Naive thymus-derived CD8-positive, alpha-beta T cell (primary cell): ENCODE measurements around the gene GPR142. TPM values are rescaled to one million over a fixed set of nuclear protein-coding genes. Genes with fewer than 3 reads are reported as not detected.

Experiments used
- ATAC-seq, 2 donors: fragments of 150-1000 bp; cut with Tn5 transposase in 1 of 2; sonication (Bioruptor Pico), chemical (Tn5 transposase) in 1 of 2; 1 replicate in 1 of 2; 2 replicates in 1 of 2; pipeline ENCODE4 v1.10.0; 2021; ENCODE audit warnings: mild to moderate bottlenecking in 2 of 2, moderate library complexity in 2 of 2
- POLR2A ChIA-PET: fragments of 350-600 bp; sonication (Branson Sonifier 250); formaldehyde crosslinking; loops from one replicate; lab custom pipeline; 2021; ENCODE audit warnings: antibody characterized with exemption; lab: Charles Lee
- DNase-seq, 10 donors: peaks; one replicate each; pipeline versions ENCODE4 v3.0.0 to v3.0.0-alpha.2; 2020 to 2022
- H3K27ac Mint-ChIP-seq, 10 donors: one replicate each; pipeline ENCODE4 v1.8.0; 2020 to 2022; ENCODE audit warnings: mild to moderate bottlenecking in 10 of 10, mixed read lengths in 10 of 10, moderate library complexity in 4 of 10, inconsistent platforms in 1 of 10
- H3K27me3 Mint-ChIP-seq, 5 donors: one replicate each; pipeline ENCODE4 v1.8.0; 2021 to 2022; ENCODE audit warnings: mixed read lengths in 5 of 5
- H3K36me3 Mint-ChIP-seq, 3 donors: one replicate each; pipeline ENCODE4 v1.8.0; 2020 to 2022; ENCODE audit warnings: mixed read lengths in 3 of 3, mild to moderate bottlenecking in 2 of 3, inconsistent platforms in 1 of 3
- H3K4me1 Mint-ChIP-seq, 4 donors: one replicate each; pipeline ENCODE4 v1.8.0; 2021 to 2022; ENCODE audit warnings: mixed read lengths in 4 of 4
- H3K4me3 Mint-ChIP-seq, 10 donors: one replicate each; pipeline ENCODE4 v1.8.0; 2020 to 2022; ENCODE audit warnings: mild to moderate bottlenecking in 10 of 10, mixed read lengths in 10 of 10, moderate library complexity in 6 of 10, inconsistent platforms in 1 of 10
- H3K9me3 Mint-ChIP-seq, 9 donors: one replicate each; pipeline ENCODE4 v1.8.0; 2020 to 2022; ENCODE audit warnings: mixed read lengths in 9 of 9, mild to moderate bottlenecking in 3 of 9, inconsistent platforms in 1 of 9, moderate library complexity in 1 of 9
- polyA plus RNA-seq, 3 donors: library from polyadenylated mRNA; unstranded; fragments of 300-500 nt; fragmentation: Illumina TruSeq; gene quantifications; one replicate each; pipeline ENCODE4 v1.2.3, GENCODE V29; 2021
- total RNA-seq, 8 experiments: library from RNA in 2 of 8; stranded (reverse) in 2 of 8; gene quantifications; one replicate each; pipeline ENCODE4 v1.2.3 and lab custom pipeline; 2021 to 2026

Gene GPR142
- total RNA-seq (not detected), polyA plus RNA-seq (under 1 TPM in 1 of 3 donors, not detected in 2; 0.10 TPM), total RNA-seq (lab: John Stamatoyannopoulos, UW) (0 reads per million in 6 experiments)

GRCh38 chr17:74367206-74367605 is at the start of gene GPR142:
GPR142 (plus strand) TSS chr17:74367506; CDS start chr17:74369541, 2,035 bp downstream.
- Mint-ChIP-seq H3K27me3 (peaks cover 0 to 7% (median under 1%) of the 10 kb centered on the region in 5 donors), H3K36me3 (no peaks in the 10 kb centered on the region), H3K4me1 (peaks cover 11 to 19% (median 17%) of the 10 kb centered on the region in 4 donors), H3K9me3 (no peaks in the 10 kb centered on the region), H3K4me3 (peak within 1 kb of the TSS in 6 of 10 donors; percentile 10 to 73 (median 59)), H3K27ac (no peak within 1 kb of the TSS)
- POLR2A ChIA-PET: no interaction called here
- ATAC-seq (no peak), DNase-seq (no peak)

- H3K36me3 Mint-ChIP-seq: no peaks in the 10 kb centered on the region
- peak overlapping the region in 1 of 10 donors; percentile 37 for H3K27ac Mint-ChIP-seq
- peaks cover 3 to 21% (median 8%) of the 10 kb centered on the region in 5 donors for H3K27me3 Mint-ChIP-seq
- no peak for DNase-seq
- POLR2A ChIA-PET: no interaction called here
- peaks cover 0 to 4% (median 0%) of the 10 kb centered on the region in 9 donors for H3K9me3 Mint-ChIP-seq
- ATAC-seq: no peak
- no peak overlapping the region for H3K4me3 Mint-ChIP-seq
- no peaks in the 10 kb centered on the region for H3K4me1 Mint-ChIP-seq
These were observed 48.9 kb upstream of the GPR142 start for GRCh38 chr17:74318391-74318790.

GRCh38 chr17:74324521-74324920 is 42.8 kb upstream of the GPR142 start:
- peak overlapping the region in 1 of 10 donors; percentile 53 for H3K27ac Mint-ChIP-seq
- POLR2A ChIA-PET: no interaction called here
- peak overlapping the region in 4 of 10 donors; percentile 48 to 67 (median 56) for H3K4me3 Mint-ChIP-seq
- no peaks in the 10 kb centered on the region for H3K9me3 Mint-ChIP-seq
- H3K27me3 Mint-ChIP-seq: peaks cover 8 to 45% (median 29%) of the 10 kb centered on the region in 5 donors
- H3K36me3 Mint-ChIP-seq: no peaks in the 10 kb centered on the region
- no peak for ATAC-seq
- H3K4me1 Mint-ChIP-seq: peaks cover 4 to 29% (median 19%) of the 10 kb centered on the region in 4 donors
- no peak for DNase-seq

GRCh38 chr17:74325376-74325742 is 41.9 kb upstream of the GPR142 start:
- H3K27me3 Mint-ChIP-seq: peaks cover 8 to 50% (median 29%) of the 10 kb centered on the region in 5 donors
- H3K27ac Mint-ChIP-seq: peak overlapping the region in 1 of 10 donors; percentile 55
- POLR2A ChIA-PET: no interaction called here
- H3K36me3 Mint-ChIP-seq: no peaks in the 10 kb centered on the region
- peak overlapping the region; percentile 48 to 74 (median 62) for H3K4me3 Mint-ChIP-seq
- H3K4me1 Mint-ChIP-seq: peaks cover 4 to 31% (median 21%) of the 10 kb centered on the region in 4 donors
- no peaks in the 10 kb centered on the region for H3K9me3 Mint-ChIP-seq
- ATAC-seq (peak; percentile 37 to 44), DNase-seq (no peak)

- Mint-ChIP-seq H3K9me3 (no peaks in the 10 kb centered on the region), H3K4me1 (peaks cover 4 to 31% (median 21%) of the 10 kb centered on the region in 4 donors), H3K4me3 (peak within 1 kb of the TSS; percentile 48 to 74 (median 63)), H3K36me3 (no peaks in the 10 kb centered on the region), H3K27me3 (peaks cover 8 to 50% (median 29%) of the 10 kb centered on the region in 5 donors), H3K27ac (peak within 1 kb of the TSS in 4 of 10 donors; percentile 24 to 65 (median 52))
- ATAC-seq (peak; percentile 83 to 89), DNase-seq (peak in 8 of 10 donors; percentile 9 to 29 (median 26))
- POLR2A ChIA-PET: no interaction called here
These were observed 41.4 kb upstream of the GPR142 start, which contains the start of gene KIF19 for GRCh38 chr17:74325743-74326379. KIF19 (plus strand) TSS chr17:74326226; CDS start chr17:74326350, 124 bp downstream.

- Mint-ChIP-seq H3K36me3 (no peaks in the 10 kb centered on the region), H3K4me3 (peak overlapping the region in 9 of 10 donors; percentile 33 to 64 (median 50)), H3K4me1 (peaks cover 4 to 31% (median 21%) of the 10 kb centered on the region in 4 donors), H3K9me3 (no peaks in the 10 kb centered on the region), H3K27ac (peak overlapping the region in 1 of 10 donors; percentile 48), H3K27me3 (peaks cover 8 to 48% (median 29%) of the 10 kb centered on the region in 5 donors)
- ATAC-seq (no peak), DNase-seq (no peak)
- POLR2A ChIA-PET: no interaction called here
These were observed 40.8 kb upstream of the GPR142 start for GRCh38 chr17:74326506-74326905.

GRCh38 chr17:74328487-74328886 is 38.8 kb upstream of the GPR142 start:
- H3K27me3 Mint-ChIP-seq: peaks cover 5 to 29% (median 23%) of the 10 kb centered on the region in 5 donors
- no peak overlapping the region for H3K4me3 Mint-ChIP-seq
- ATAC-seq: no peak
- H3K9me3 Mint-ChIP-seq: no peaks in the 10 kb centered on the region
- no peak for DNase-seq
- H3K36me3 Mint-ChIP-seq: no peaks in the 10 kb centered on the region
- POLR2A ChIA-PET: no interaction called here
- H3K27ac Mint-ChIP-seq: peak overlapping the region in 1 of 10 donors; percentile 18
- H3K4me1 Mint-ChIP-seq: peaks cover 6 to 31% (median 21%) of the 10 kb centered on the region in 4 donors

GRCh38 chr17:74329378-74329777 is 37.9 kb upstream of the GPR142 start:
- Mint-ChIP-seq H3K36me3 (no peaks in the 10 kb centered on the region), H3K4me1 (peaks cover 6 to 29% (median 21%) of the 10 kb centered on the region in 4 donors), H3K27me3 (peaks cover 5 to 29% (median 23%) of the 10 kb centered on the region in 5 donors), H3K9me3 (no peaks in the 10 kb centered on the region), H3K4me3 (peak overlapping the region in 1 of 10 donors; percentile 19), H3K27ac (peak overlapping the region in 1 of 10 donors; percentile 77)
- DNase-seq (no peak), ATAC-seq (no peak)
- POLR2A ChIA-PET: no interaction called here

GRCh38 chr17:74330446-74330845 is 36.9 kb upstream of the GPR142 start:
- peaks cover 6 to 25% (median 19%) of the 10 kb centered on the region in 4 donors for H3K4me1 Mint-ChIP-seq
- DNase-seq: no peak
- no peaks in the 10 kb centered on the region for H3K36me3 Mint-ChIP-seq
- H3K27ac Mint-ChIP-seq: no peak overlapping the region
- POLR2A ChIA-PET: interaction anchor here (0.5 kb wide), 1 partner anchor 863 kb away, joined by 3 read pairs; no protein-coding TSS in a partner anchor
- peaks cover 4 to 29% (median 18%) of the 10 kb centered on the region in 5 donors for H3K27me3 Mint-ChIP-seq
- no peak overlapping the region for H3K4me3 Mint-ChIP-seq
- ATAC-seq: no peak
- H3K9me3 Mint-ChIP-seq: no peaks in the 10 kb centered on the region

- Mint-ChIP-seq H3K4me1 (peaks cover 2 to 15% (median 11%) of the 10 kb centered on the region in 4 donors), H3K27me3 (peaks cover 0 to 20% (median 8%) of the 10 kb centered on the region in 5 donors), H3K9me3 (no peaks in the 10 kb centered on the region), H3K36me3 (no peaks in the 10 kb centered on the region), H3K27ac (no peak overlapping the region), H3K4me3 (no peak overlapping the region)
- ATAC-seq (no peak), DNase-seq (no peak)
- POLR2A ChIA-PET: no interaction called here
These were observed 35.2 kb upstream of the GPR142 start for GRCh38 chr17:74332017-74332650.

GRCh38 chr17:74332763-74333283 is 34.5 kb upstream of the GPR142 start:
- POLR2A ChIA-PET: no interaction called here
- Mint-ChIP-seq H3K4me3 (no peak overlapping the region), H3K4me1 (peaks cover 2 to 13% (median 10%) of the 10 kb centered on the region in 4 donors), H3K36me3 (no peaks in the 10 kb centered on the region), H3K27ac (no peak overlapping the region), H3K27me3 (peaks cover 0 to 19% (median 1%) of the 10 kb centered on the region in 5 donors), H3K9me3 (no peaks in the 10 kb centered on the region)
- DNase-seq (no peak), ATAC-seq (no peak)

GRCh38 chr17:74334393-74335039 is 32.8 kb upstream of the GPR142 start:
- Mint-ChIP-seq H3K4me1 (peaks cover 1 to 2% (median 2%) of the 10 kb centered on the region in 4 donors), H3K27ac (no peak overlapping the region), H3K27me3 (peaks cover 0 to 5% (median 1%) of the 10 kb centered on the region in 5 donors), H3K4me3 (no peak overlapping the region), H3K9me3 (no peaks in the 10 kb centered on the region), H3K36me3 (no peaks in the 10 kb centered on the region)
- POLR2A ChIA-PET: interaction anchor here (0.6 kb wide), 1 partner anchor 589 kb away, joined by 5 read pairs; no protein-coding TSS in a partner anchor
- ATAC-seq: no peak
- no peak for DNase-seq
